ENCODE measurements around the gene SORBS2.

The SORBS2 gene

GRCh38 chr4:185728893-185729292 lies 83.1 kb downstream of the SORBS2 start:
- TF ChIP-seq ARNTL (CRISPR knock-in tag; IDR thresholded peaks at IDR 0.05; ENCODE audit: borderline replicate concordance, low read depth) (no peak), CREB5 (CRISPR knock-in tag; IDR thresholded peaks at IDR 0.05; ENCODE audit: low read depth) (no peak), PPARA (CRISPR knock-in tag; IDR thresholded peaks at IDR 0.05; ENCODE audit: borderline replicate concordance) (no peak), CSDC2 (CRISPR knock-in tag; IDR thresholded peaks at IDR 0.05) (no peak), ZNF8 (CRISPR knock-in tag; IDR thresholded peaks at IDR 0.05) (no peak), BACH2 (CRISPR knock-in tag; IDR thresholded peaks at IDR 0.05; ENCODE audit: borderline replicate concordance) (no peak)
- no peak for ATAC-seq

GRCh38 chr4:185726931-185727330 lies 85.1 kb downstream of the SORBS2 start:
- TF ChIP-seq ZC3H10 (CRISPR knock-in tag; IDR thresholded peaks at IDR 0.05) (no peak), TSHZ2 (CRISPR knock-in tag; IDR thresholded peaks at IDR 0.05) (no peak), BACH2 (CRISPR knock-in tag; IDR thresholded peaks at IDR 0.05; ENCODE audit: borderline replicate concordance) (no peak), POU6F1 (CRISPR knock-in tag; IDR thresholded peaks at IDR 0.05; ENCODE audit: borderline replicate concordance, low read depth) (no peak), TCF4 (CRISPR knock-in tag; IDR thresholded peaks at IDR 0.05; ENCODE audit: borderline replicate concordance) (no peak), RARB (CRISPR knock-in tag; IDR thresholded peaks at IDR 0.05) (no peak), GLIS3 (CRISPR knock-in tag; IDR thresholded peaks at IDR 0.05) (no peak), ESRRG (CRISPR knock-in tag; IDR thresholded peaks at IDR 0.05) (no peak), ZFP3 (CRISPR knock-in tag; IDR thresholded peaks at IDR 0.05) (no peak), ARNTL (CRISPR knock-in tag; IDR thresholded peaks at IDR 0.05; ENCODE audit: borderline replicate concordance, low read depth) (no peak), CSDC2 (CRISPR knock-in tag; IDR thresholded peaks at IDR 0.05) (no peak), ISL1 (CRISPR knock-in tag; IDR thresholded peaks at IDR 0.05) (no peak), CSRNP3 (CRISPR knock-in tag; IDR thresholded peaks at IDR 0.05) (no peak), OSR1 (CRISPR knock-in tag; IDR thresholded peaks at IDR 0.05) (no peak), PPARA (CRISPR knock-in tag; IDR thresholded peaks at IDR 0.05; ENCODE audit: borderline replicate concordance) (no peak), ZNF565 (CRISPR knock-in tag; conservative IDR thresholded peaks at IDR 0.05; ENCODE audit: low read depth) (no peak), ZNF8 (CRISPR knock-in tag; IDR thresholded peaks at IDR 0.05) (no peak), TOX (CRISPR knock-in tag; IDR thresholded peaks at IDR 0.05; ENCODE audit: borderline replicate concordance) (no peak), PATZ1 (CRISPR knock-in tag; IDR thresholded peaks at IDR 0.05; ENCODE audit: borderline replicate concordance) (no peak), ZNF70 (CRISPR knock-in tag; IDR thresholded peaks at IDR 0.05) (no peak)
- no peak for ATAC-seq

- ATAC-seq, result no peak
- TF ChIP-seq OSR1 (CRISPR knock-in tag; IDR thresholded peaks at IDR 0.05) (no peak), TSHZ2 (CRISPR knock-in tag; IDR thresholded peaks at IDR 0.05) (no peak), RARB (CRISPR knock-in tag; IDR thresholded peaks at IDR 0.05) (no peak), ZFP30 (CRISPR knock-in tag; IDR thresholded peaks at IDR 0.05) (no peak), PPARA (CRISPR knock-in tag; IDR thresholded peaks at IDR 0.05; ENCODE audit: borderline replicate concordance) (no peak), ZNF565 (CRISPR knock-in tag; conservative IDR thresholded peaks at IDR 0.05; ENCODE audit: low read depth) (no peak), ZNF70 (CRISPR knock-in tag; IDR thresholded peaks at IDR 0.05) (no peak), ZFP3 (CRISPR knock-in tag; IDR thresholded peaks at IDR 0.05) (no peak), ZC3H10 (CRISPR knock-in tag; IDR thresholded peaks at IDR 0.05) (no peak), ARNTL (CRISPR knock-in tag; IDR thresholded peaks at IDR 0.05; ENCODE audit: borderline replicate concordance, low read depth) (no peak), ZNF8 (CRISPR knock-in tag; IDR thresholded peaks at IDR 0.05) (no peak), POU6F1 (CRISPR knock-in tag; IDR thresholded peaks at IDR 0.05; ENCODE audit: borderline replicate concordance, low read depth) (no peak), BACH2 (CRISPR knock-in tag; IDR thresholded peaks at IDR 0.05; ENCODE audit: borderline replicate concordance) (no peak), ISL1 (CRISPR knock-in tag; IDR thresholded peaks at IDR 0.05) (no peak), TOX (CRISPR knock-in tag; IDR thresholded peaks at IDR 0.05; ENCODE audit: borderline replicate concordance) (no peak)
Observed at GRCh38 chr4:185723631-185724260, 88.2 kb downstream of the SORBS2 start.

Measured in SK-N-SH treated with all-trans-retinoic acid at 6 μM for 48 hours (cell line).